DOHH2 (cell line): ENCODE results near the gene CITED4.

Experiments used
- H3F3A ChIP-seq: fragments of 200-600 bp; sonication (generic), shearing (Covaris generic); 2 replicates; pipeline ENCODE4 v1.6.0; 2016; ENCODE audit warnings: antibody characterized with exemption, mild to moderate bottlenecking; ENCODE audit not compliant: control insufficient read depth, insufficient read depth
- H3K27ac ChIP-seq: fragments of 200-600 bp; sonication (generic); 2 replicates; pipeline ENCODE4 v1.5.1; 2014; ENCODE audit warnings: low read depth, mild to moderate bottlenecking, low read length, moderate library complexity
- H3K27me3 ChIP-seq: fragments of 200-600 bp; sonication (generic); 2 replicates; pipeline ENCODE4 v1.6.1; 2014; ENCODE audit warnings: mild to moderate bottlenecking, low read length, mixed read lengths; ENCODE audit not compliant: control insufficient read depth
- H3K36me3 ChIP-seq: fragments of 200-600 bp; sonication (generic); 2 replicates; pipeline ENCODE4 v1.6.1; 2014; ENCODE audit warnings: mild to moderate bottlenecking, low read length, moderate library complexity, mixed read lengths; ENCODE audit not compliant: control insufficient read depth
- H3K4me1 ChIP-seq: fragments of 200-600 bp; sonication (generic); 2 replicates; pipeline ENCODE4 v1.6.1; 2014; ENCODE audit warnings: mild to moderate bottlenecking, low read length, mixed read lengths; ENCODE audit not compliant: control insufficient read depth
- H3K4me2 ChIP-seq: fragments of 200-600 bp; sonication (generic); 2 replicates; pipeline ENCODE4 v1.6.0; 2014; ENCODE audit warnings: mild to moderate bottlenecking, low read length, moderate library complexity
- H3K4me3 ChIP-seq: fragments of 200-600 bp; sonication (generic); 2 replicates; pipeline ENCODE4 v1.5.1; 2014; ENCODE audit warnings: mild to moderate bottlenecking, low read length, mixed read lengths
- H3K79me2 ChIP-seq: fragments of 200-600 bp; sonication (generic); 2 replicates; pipeline ENCODE4 v1.6.1; 2014; ENCODE audit warnings: mild to moderate bottlenecking, low read length, mixed read lengths; ENCODE audit not compliant: control insufficient read depth
- H3K9me2 ChIP-seq: fragments of 200-600 bp; sonication (generic); replicated peaks from 2 replicates; pipeline ENCODE4 v1.6.1; 2014; ENCODE audit warnings: mild to moderate bottlenecking, low read length, mixed read lengths; ENCODE audit not compliant: control insufficient read depth
- H3K9me3 ChIP-seq: fragments of 200-600 bp; sonication (generic); 2 replicates; pipeline ENCODE4 v1.6.1; 2014; ENCODE audit warnings: antibody characterized with exemption, low read length, mixed read lengths; ENCODE audit not compliant: control insufficient read depth, insufficient read depth
- H4K20me1 ChIP-seq: fragments of 200-600 bp; sonication (generic); 2 replicates; pipeline ENCODE4 v1.6.0; 2014; ENCODE audit warnings: low read depth, mild to moderate bottlenecking, antibody characterized with exemption, low read length, moderate library complexity; ENCODE audit not compliant: control insufficient read depth, insufficient read depth
- EZH2phosphoT487 ChIP-seq: fragments of 200-600 bp; sonication (generic); IDR thresholded peaks from 2 replicates; pipeline ENCODE4 v1.6.1; 2017; ENCODE audit warnings: borderline replicate concordance, mild to moderate bottlenecking, antibody characterized with exemption, low read length, moderate library complexity, mixed read lengths
- TF ChIP-seq, protein P1 (sequence below): fragments of 200-600 bp; sonication (generic); IDR thresholded peaks from one replicate; pipeline ENCODE4 v1.5.1; 2014; ENCODE audit warnings: antibody characterized with exemption, mild to moderate bottlenecking, low read depth, low read length; ENCODE audit not compliant: poor library complexity, severe bottlenecking

The CITED4 gene

DNA sequence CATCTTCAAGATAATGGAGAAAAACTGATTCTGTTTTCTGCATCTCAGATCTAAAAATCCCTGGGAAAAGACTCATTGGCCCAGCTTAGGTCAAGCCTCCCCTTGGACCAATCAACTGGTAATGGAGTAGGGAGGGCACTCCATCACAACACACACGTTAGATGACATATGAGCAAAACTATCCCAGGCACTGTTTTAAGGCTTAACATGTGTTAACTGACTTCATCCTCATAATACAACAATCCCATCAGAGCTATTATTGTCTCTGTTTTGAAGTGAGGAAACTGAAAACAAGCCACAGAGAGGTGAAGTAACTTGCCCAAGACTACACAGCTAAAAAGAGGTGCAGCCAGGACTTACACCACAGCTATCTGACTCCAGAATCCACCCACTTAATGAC is 14.7 kb upstream of the CITED4 start:
- no peaks in the 10 kb centered on the region for H3K9me3 ChIP-seq
- H3K4me2 ChIP-seq, result no peak overlapping the region
- H3K27ac ChIP-seq, result no peak overlapping the region
- H3K27me3 ChIP-seq, result peaks cover 10% of the 10 kb centered on the region; the same call in 1 of the 2 replicates
- H4K20me1 ChIP-seq, result no peaks in the 10 kb centered on the region
- H3K79me2 ChIP-seq, result no peaks in the 10 kb centered on the region
- no peaks in the 10 kb centered on the region for H3K9me2 ChIP-seq
- H3F3A ChIP-seq, result no peaks in the 10 kb centered on the region
- no peaks in the 10 kb centered on the region for H3K4me1 ChIP-seq
- no peak for TF ChIP-seq EZH2phosphoT487
- TF ChIP-seq, protein P1, sequence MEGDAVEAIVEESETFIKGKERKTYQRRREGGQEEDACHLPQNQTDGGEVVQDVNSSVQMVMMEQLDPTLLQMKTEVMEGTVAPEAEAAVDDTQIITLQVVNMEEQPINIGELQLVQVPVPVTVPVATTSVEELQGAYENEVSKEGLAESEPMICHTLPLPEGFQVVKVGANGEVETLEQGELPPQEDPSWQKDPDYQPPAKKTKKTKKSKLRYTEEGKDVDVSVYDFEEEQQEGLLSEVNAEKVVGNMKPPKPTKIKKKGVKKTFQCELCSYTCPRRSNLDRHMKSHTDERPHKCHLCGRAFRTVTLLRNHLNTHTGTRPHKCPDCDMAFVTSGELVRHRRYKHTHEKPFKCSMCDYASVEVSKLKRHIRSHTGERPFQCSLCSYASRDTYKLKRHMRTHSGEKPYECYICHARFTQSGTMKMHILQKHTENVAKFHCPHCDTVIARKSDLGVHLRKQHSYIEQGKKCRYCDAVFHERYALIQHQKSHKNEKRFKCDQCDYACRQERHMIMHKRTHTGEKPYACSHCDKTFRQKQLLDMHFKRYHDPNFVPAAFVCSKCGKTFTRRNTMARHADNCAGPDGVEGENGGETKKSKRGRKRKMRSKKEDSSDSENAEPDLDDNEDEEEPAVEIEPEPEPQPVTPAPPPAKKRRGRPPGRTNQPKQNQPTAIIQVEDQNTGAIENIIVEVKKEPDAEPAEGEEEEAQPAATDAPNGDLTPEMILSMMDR, result no peak
- H3K36me3 ChIP-seq, result no peaks in the 10 kb centered on the region
- H3K4me3 ChIP-seq, result no peak overlapping the region

DNA sequence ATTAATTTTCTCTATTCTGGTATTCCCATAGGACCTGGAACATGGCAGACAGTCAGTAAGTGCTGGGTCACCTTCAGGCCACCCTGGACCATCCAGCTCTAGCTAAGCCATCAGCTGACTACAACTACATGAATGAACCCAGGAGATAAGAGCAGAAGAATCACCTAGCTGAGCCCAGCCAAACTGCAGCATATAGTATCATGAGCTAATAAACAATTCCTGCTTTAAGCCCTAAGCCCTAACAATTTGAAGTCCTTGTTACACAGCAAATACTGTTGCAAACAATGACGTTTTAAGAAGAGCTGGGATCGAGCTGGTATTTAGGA is 14.2 kb upstream of the CITED4 start:
- Histone ChIP-seq H3K9me2 (no peaks in the 10 kb centered on the region), H3K9me3 (no peaks in the 10 kb centered on the region), H3K79me2 (no peaks in the 10 kb centered on the region), H3K36me3 (no peaks in the 10 kb centered on the region), H3F3A (no peaks in the 10 kb centered on the region), H3K4me1 (no peaks in the 10 kb centered on the region), H3K27ac (no peak overlapping the region), H4K20me1 (no peaks in the 10 kb centered on the region), H3K27me3 (peaks cover 10% of the 10 kb centered on the region; the same call in 1 of the 2 replicates), H3K4me3 (no peak overlapping the region), H3K4me2 (no peak overlapping the region)
- TF ChIP-seq EZH2phosphoT487, result no peak
- TF ChIP-seq, protein P1, result no peak

DNA sequence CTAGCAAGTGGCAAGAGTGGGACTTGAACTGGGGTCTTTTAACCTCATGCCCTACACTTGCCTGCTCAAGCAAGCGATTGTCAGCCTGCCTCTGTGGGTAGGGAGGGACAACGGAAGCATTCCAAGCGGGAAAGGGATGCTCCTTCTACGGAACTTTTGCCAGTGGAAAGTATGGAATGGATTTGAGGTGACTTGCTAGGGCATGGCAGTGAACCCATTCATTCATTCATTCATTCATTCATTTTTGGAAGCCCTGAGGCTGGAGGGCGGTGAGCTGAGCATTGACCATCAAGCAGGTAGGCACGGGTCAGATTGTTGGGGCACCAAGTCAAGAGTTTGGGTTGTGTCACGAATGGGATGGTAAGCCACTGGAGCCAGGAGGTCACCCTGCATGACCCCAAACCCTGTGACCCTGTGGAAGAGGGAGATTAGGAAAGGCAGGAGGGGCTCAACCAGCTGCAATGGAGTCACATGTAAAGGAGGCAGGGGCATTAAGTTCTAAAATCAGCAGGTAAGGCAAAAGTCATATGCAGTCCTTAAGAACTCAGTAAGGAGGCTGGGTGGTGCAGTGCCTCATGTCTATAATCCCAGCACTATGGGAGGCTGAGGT is 11.8 kb upstream of the CITED4 start:
- no peak overlapping the region for H3K27ac ChIP-seq

More for the DNA sequence above, 11.8 kb upstream of the CITED4 start:
- H3K79me2 ChIP-seq, result no peaks in the 10 kb centered on the region
- H3F3A ChIP-seq, result no peaks in the 10 kb centered on the region
- no peaks in the 10 kb centered on the region for H3K9me3 ChIP-seq
- TF ChIP-seq, protein P1, result no peak
- TF ChIP-seq EZH2phosphoT487, result no peak
- H3K27me3 ChIP-seq, result peaks cover 13% of the 10 kb centered on the region; the same call in 1 of the 2 replicates
- H3K9me2 ChIP-seq, result no peaks in the 10 kb centered on the region
- H3K4me1 ChIP-seq, result no peaks in the 10 kb centered on the region
- no peak overlapping the region for H3K4me2 ChIP-seq
- no peak overlapping the region for H3K4me3 ChIP-seq
- H4K20me1 ChIP-seq, result no peaks in the 10 kb centered on the region
- H3K36me3 ChIP-seq, result no peaks in the 10 kb centered on the region
